Measurements from ENCODE around the gene TMPRSS3.

- TF ChIP-seq ZNF274 (IDR thresholded peaks at IDR 0.05; ENCODE audit: low read depth, low read length) (no peak), SUZ12 (IDR thresholded peaks at IDR 0.05; ENCODE audit: extremely low read depth, insufficient read depth, insufficient read length) (no peak)
These were observed 12.9 kb downstream of the TMPRSS3 start for GRCh38 chr21:42382915-42383314.

Measured in NT2/D1 (cell line).